ENCODE measurements around the gene FHIT. TPM values are rescaled to one million over a fixed set of nuclear protein-coding genes. Genes with fewer than 3 reads are reported as not detected.
A peak's percentile ranks its signal among the peaks of the same experiment; 100 is the strongest.

FHIT gene
- total RNA-seq, 1 experiment from 2014 or later: 3.9 TPM

DNA sequence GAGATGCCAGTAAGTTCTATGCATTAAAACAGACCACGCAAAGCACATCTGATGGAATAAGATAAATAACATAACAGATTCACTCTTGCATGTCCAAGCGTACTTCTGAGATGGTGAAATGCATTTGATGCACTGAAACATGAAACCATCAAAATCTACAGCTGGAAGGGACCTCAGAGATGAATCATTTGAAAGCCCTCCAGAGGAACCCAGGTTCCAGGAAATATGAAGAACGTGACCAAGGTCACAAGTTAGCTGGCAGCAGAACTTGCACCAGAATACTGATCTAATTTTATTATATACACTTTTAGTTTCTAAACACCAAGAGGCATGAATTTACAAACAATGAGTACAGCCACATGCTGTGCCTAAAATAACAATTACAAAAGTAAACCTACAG, 957.1 kb downstream of the FHIT start:
- DNase-seq (ENCODE audit: low read depth, low spot score): no peak
- in situ Hi-C loops (cut with HindIII; ENCODE audit: low pct_unique_long_range_greater_than_20kb, low sequenced_read_pairs): no loop called here

- DNase-seq (ENCODE audit: low read depth, low spot score): no peak
- in situ Hi-C loops (cut with HindIII; ENCODE audit: low pct_unique_long_range_greater_than_20kb, low sequenced_read_pairs): no loop called here
Observed at GRCh38 chr3:60291115-60291514, 960.1 kb downstream of the FHIT start.

GRCh38 chr3:60290122-60290492, 961.1 kb downstream of the FHIT start:
- in situ Hi-C loops (cut with HindIII; ENCODE audit: low pct_unique_long_range_greater_than_20kb, low sequenced_read_pairs): no loop called here
- no peak for DNase-seq (ENCODE audit: low read depth, low spot score)

DNA sequence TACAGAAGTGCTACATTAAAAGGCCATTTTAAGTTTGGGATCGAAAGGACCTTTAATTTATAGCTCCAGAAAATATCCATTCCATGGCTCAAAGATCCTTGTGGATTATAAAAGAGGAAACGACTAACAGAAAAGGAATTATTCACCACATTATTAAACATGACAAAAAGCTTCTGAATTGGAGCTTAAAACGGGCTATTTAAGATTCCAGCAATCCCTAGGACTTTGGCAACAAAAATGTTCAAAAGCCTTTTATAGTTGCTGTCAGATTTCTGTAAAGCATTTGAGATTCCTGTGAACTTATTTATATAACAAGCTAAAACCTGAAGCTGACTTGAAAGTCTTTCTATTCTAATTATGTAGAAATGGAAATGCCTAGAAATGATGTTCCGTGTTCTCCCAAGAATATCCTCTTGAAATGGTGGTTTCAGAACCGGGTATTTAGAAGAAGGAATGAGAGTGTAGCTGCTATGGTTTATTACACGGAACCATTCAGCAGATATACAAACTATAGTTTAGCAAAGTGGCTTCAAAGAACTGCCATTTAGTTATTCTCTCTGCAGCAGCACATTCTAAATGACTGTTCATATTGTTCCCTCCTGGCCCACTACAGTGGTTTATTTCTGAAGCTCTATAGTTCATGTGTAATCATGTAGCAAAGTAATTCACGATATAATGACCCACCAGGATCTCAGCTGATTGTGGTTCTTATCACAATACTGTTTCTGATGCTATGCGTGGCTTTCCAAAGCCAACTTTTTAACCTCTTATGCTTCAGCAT, 961.7 kb downstream of the FHIT start:
- no peak for DNase-seq (ENCODE audit: low read depth, low spot score)
- in situ Hi-C loops (cut with HindIII; ENCODE audit: low pct_unique_long_range_greater_than_20kb, low sequenced_read_pairs): no loop called here

GRCh38 chr3:60282866-60283265, 968.4 kb downstream of the FHIT start:
- in situ Hi-C loops (cut with HindIII; ENCODE audit: low pct_unique_long_range_greater_than_20kb, low sequenced_read_pairs): no loop called here
- DNase-seq (ENCODE audit: low read depth, low spot score): no peak

GRCh38 chr3:60281970-60282369, 969.3 kb downstream of the FHIT start:
- no peak for DNase-seq (ENCODE audit: low read depth, low spot score)
- in situ Hi-C loops (cut with HindIII; ENCODE audit: low pct_unique_long_range_greater_than_20kb, low sequenced_read_pairs): no loop called here

GRCh38 chr3:60277361-60277800, 973.9 kb downstream of the FHIT start:
- peak; percentile 50 for DNase-seq (ENCODE audit: low read depth, low spot score)
- in situ Hi-C loops (cut with HindIII; ENCODE audit: low pct_unique_long_range_greater_than_20kb, low sequenced_read_pairs): no loop called here

DNA sequence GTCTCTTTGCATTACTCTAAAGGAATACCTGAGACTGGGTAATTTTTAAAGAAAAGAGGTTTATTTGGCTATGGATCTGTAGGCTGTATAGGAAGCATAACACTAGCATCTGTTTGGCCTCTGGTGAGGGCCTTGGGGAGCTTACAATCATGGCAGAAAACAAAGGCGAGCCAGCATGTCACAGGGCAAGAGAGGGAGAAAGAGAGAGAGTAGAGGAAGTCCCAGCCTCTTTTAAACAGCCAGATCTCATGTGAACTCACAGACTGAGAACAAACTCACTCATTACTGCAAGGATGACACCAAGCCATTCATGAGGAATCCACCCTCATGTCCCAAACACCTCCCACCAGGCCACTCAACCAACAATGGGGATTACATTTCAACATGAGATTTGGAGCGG, 974.6 kb downstream of the FHIT start:
- no peak for DNase-seq (ENCODE audit: low read depth, low spot score)
- in situ Hi-C loops (cut with HindIII; ENCODE audit: low pct_unique_long_range_greater_than_20kb, low sequenced_read_pairs): no loop called here

DNA sequence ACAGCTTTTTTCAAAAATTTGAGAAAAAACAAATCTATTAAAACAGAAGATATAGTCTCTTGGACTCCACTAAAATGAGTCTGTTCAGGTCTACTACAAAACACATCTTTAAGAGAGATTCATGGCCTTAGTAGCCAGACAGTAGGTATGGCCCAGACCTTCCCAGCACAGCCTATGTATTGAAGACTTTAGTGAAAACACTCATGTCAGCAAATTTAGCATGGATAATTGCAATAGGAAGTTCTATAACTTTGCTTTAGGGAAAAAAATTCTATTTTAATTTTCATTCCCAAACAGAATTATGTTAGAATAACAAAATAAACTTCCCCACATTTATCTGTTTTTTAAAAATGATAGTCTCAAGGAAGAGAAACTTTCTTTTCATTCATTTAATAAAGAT, 976.6 kb downstream of the FHIT start:
- DNase-seq (ENCODE audit: low read depth, low spot score): no peak
- in situ Hi-C loops (cut with HindIII; ENCODE audit: low pct_unique_long_range_greater_than_20kb, low sequenced_read_pairs): no loop called here

- DNase-seq (ENCODE audit: low read depth, low spot score): no peak
- in situ Hi-C loops (cut with HindIII; ENCODE audit: low pct_unique_long_range_greater_than_20kb, low sequenced_read_pairs): no loop called here
Observed at GRCh38 chr3:60274098-60274497, 977.2 kb downstream of the FHIT start.

DNA sequence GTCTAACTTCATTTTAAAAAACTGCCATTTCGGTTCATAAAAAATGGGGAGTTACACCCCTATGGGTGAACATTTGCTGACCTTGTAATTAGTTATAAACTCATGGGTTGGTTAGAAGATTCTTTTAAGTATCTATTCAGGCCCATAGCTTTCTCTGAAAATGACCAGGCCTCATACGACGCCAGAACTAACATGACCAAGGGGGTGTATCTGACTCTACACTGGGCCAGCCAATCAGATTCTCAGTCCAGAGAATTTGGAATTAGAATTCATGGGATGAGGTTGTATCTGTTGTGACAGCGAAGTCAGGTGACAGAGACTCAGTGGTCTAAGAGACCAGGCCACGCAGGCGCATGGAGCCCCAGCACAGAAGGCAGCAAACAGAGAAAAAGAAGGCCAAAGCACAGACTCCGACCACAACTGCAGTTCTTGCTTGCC, 981.4 kb downstream of the FHIT start:
- DNase-seq (ENCODE audit: low read depth, low spot score): no peak
- in situ Hi-C loops (cut with HindIII; ENCODE audit: low pct_unique_long_range_greater_than_20kb, low sequenced_read_pairs): no loop called here

DNA sequence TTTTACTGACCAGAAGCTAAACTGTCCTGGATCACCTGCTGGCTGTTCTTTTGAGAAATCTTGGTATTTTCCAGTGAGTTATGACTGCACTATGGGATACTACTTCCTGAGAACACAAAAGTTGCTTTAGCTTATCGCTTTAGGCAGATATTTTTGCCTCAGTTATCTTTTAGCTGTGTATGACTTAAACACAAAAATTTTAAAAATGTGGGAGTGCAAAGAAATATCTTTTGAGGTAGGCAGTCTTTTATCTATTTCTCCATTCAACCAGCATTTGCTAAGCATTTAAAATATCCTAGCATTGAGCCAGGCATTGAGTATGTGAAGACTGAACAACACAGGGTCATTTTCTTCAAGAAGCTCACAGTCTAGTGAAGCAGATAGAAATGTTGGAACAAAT, 981.9 kb downstream of the FHIT start:
- in situ Hi-C loops (cut with HindIII; ENCODE audit: low pct_unique_long_range_greater_than_20kb, low sequenced_read_pairs): no loop called here
- DNase-seq (ENCODE audit: low read depth, low spot score): no peak

- in situ Hi-C loops (cut with HindIII; ENCODE audit: low pct_unique_long_range_greater_than_20kb, low sequenced_read_pairs): no loop called here
- no peak for DNase-seq (ENCODE audit: low read depth, low spot score)
Observed at GRCh38 chr3:60268123-60268522, 983.1 kb downstream of the FHIT start.

GRCh38 chr3:60266444-60266843, 984.8 kb downstream of the FHIT start:
- DNase-seq (ENCODE audit: low read depth, low spot score): no peak
- in situ Hi-C loops (cut with HindIII; ENCODE audit: low pct_unique_long_range_greater_than_20kb, low sequenced_read_pairs): no loop called here

- no peak for DNase-seq (ENCODE audit: low read depth, low spot score)
- in situ Hi-C loops (cut with HindIII; ENCODE audit: low pct_unique_long_range_greater_than_20kb, low sequenced_read_pairs): no loop called here
Observed at GRCh38 chr3:60263191-60263590, 988.1 kb downstream of the FHIT start.

GRCh38 chr3:60262546-60262945, 988.7 kb downstream of the FHIT start:
- DNase-seq (ENCODE audit: low read depth, low spot score): no peak
- in situ Hi-C loops (cut with HindIII; ENCODE audit: low pct_unique_long_range_greater_than_20kb, low sequenced_read_pairs): no loop called here

DNA sequence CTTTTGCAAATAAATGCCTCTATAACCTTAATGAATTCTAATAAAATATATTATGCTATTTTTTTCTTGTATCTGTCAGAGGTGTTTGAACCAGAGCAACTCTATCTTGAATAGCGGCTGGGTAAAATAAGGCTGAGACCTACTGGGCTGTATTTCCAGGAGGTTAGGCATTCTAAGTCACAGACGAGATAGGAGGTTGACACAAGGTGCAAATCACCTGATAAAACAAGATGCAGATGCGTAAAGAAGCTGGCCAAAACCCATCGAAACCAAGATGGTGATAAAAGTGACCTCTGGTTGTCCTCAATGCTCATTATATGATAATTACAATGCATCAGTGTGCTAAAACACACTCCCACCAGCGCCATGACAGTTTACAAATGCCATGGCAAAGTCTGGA, 990.7 kb downstream of the FHIT start:
- DNase-seq (ENCODE audit: low read depth, low spot score): no peak
- in situ Hi-C loops (cut with HindIII; ENCODE audit: low pct_unique_long_range_greater_than_20kb, low sequenced_read_pairs): no loop called here

DNA sequence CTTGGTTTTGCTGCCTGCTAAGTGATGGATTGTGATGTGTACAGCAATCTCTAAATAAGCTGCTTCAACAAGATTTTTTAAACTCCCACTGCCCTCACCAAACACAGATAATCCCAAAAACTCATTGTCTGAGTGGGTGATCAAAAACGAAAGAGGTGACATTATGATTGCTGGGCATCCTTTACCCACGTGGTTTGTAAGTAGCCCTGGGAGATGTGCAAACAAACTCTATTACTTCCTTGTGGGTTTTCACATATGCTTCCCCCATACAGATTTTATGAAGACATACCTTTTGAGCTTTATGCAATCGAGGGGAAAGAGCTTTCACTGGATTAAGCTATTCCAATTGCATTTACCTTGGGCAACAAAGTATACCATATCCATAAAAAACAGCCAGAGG, 1000.4 kb downstream of the FHIT start:
- in situ Hi-C loops (cut with HindIII; ENCODE audit: low pct_unique_long_range_greater_than_20kb, low sequenced_read_pairs): no loop called here
- no peak for DNase-seq (ENCODE audit: low read depth, low spot score)

DNA sequence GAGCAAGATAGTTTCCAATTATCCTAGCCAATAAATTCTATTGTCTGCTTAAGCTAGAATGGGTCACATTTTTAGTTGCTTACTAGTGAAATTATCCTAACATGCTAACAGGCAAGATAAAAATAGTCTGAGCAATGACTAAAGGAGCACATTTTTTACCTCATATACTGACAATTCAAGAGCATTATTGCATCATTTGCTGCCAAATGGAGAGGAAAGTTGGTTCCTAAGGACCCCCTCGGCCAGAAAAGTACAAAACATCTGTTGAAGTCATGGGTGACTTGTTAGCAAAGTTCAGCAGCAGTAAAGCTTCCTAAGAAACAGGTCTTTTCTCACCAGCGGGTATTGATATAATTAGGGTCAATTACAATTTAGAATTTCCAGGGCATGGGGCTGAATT, 1001.0 kb downstream of the FHIT start:
- in situ Hi-C loops (cut with HindIII; ENCODE audit: low pct_unique_long_range_greater_than_20kb, low sequenced_read_pairs): no loop called here
- no peak for DNase-seq (ENCODE audit: low read depth, low spot score)

- no peak for DNase-seq (ENCODE audit: low read depth, low spot score)
- in situ Hi-C loops (cut with HindIII; ENCODE audit: low pct_unique_long_range_greater_than_20kb, low sequenced_read_pairs): no loop called here
Observed at GRCh38 chr3:60246361-60246760, 1004.9 kb downstream of the FHIT start.
